WTC11 (cell line): ENCODE results near the gene OR52R1. TPM values are rescaled to one million over a fixed set of nuclear protein-coding genes. Genes with fewer than 3 reads are reported as not detected.

Source experiments
- ATAC-seq: fragments of 200-7000 bp; cut with Tn5 transposase; 2 replicates; pipeline ENCODE4 v1.10.0; 2021; ENCODE audit warnings: mild to moderate bottlenecking, moderate library complexity
- CTCF ChIA-PET: fragments of 300-600 bp; sonication (Branson Sonifier 250); formaldehyde crosslinking; loops from one replicate; lab custom pipeline; 2021; ENCODE audit warnings: antibody characterized with exemption; lab: Charles Lee
- POLR2A ChIA-PET: fragments of 350-600 bp; sonication (Branson Sonifier 250); formaldehyde crosslinking; loops from one replicate; lab custom pipeline; 2021; ENCODE audit warnings: antibody characterized with exemption; lab: Charles Lee
- DNase-seq: peaks from one replicate; pipeline ENCODE4 v3.0.0; 2021; ENCODE audit warnings: low spot score
- H3K27ac Mint-ChIP-seq: 2 replicates; pipeline ENCODE4 v1.8.0; 2021; ENCODE audit warnings: mixed read lengths
- H3K27me3 Mint-ChIP-seq: 2 replicates; pipeline ENCODE4 v1.8.0; 2021; ENCODE audit warnings: low read depth, mild to moderate bottlenecking, moderate library complexity, mixed read lengths
- H3K36me3 Mint-ChIP-seq: 2 replicates; pipeline ENCODE4 v1.8.0; 2021; ENCODE audit warnings: mixed read lengths
- H3K4me1 Mint-ChIP-seq: 2 replicates; pipeline ENCODE4 v1.8.0; 2022; ENCODE audit warnings: mixed read lengths
- H3K4me3 Mint-ChIP-seq: 2 replicates; pipeline ENCODE4 v1.8.0; 2021; ENCODE audit warnings: mild to moderate bottlenecking, moderate library complexity, mixed read lengths
- H3K9me3 Mint-ChIP-seq: 2 replicates; pipeline ENCODE4 v1.8.0; 2021; ENCODE audit warnings: mixed read lengths
- CREM ChIP-seq: sonication (generic); formaldehyde crosslinking; IDR thresholded peaks from 2 replicates; pipeline ENCODE4 v1.8.1; 2022; ENCODE audit warnings: mild to moderate bottlenecking, missing genetic modification reagents, moderate library complexity
- ELF4 ChIP-seq: sonication (generic); formaldehyde crosslinking; IDR thresholded peaks from 2 replicates; pipeline ENCODE4 v1.8.1; 2022; ENCODE audit warnings: low read depth, mild to moderate bottlenecking, moderate library complexity, missing genetic modification reagents
- EMX1 ChIP-seq: fragments of 250-450 bp; sonication (Bioruptor Pico); IDR thresholded peaks from 2 replicates; pipeline ENCODE4 v1.8.0; 2021; ENCODE audit warnings: mild to moderate bottlenecking
- ESRRA ChIP-seq: sonication (generic); formaldehyde crosslinking; IDR thresholded peaks from 2 replicates; pipeline ENCODE4 v1.8.1; 2022; ENCODE audit warnings: mild to moderate bottlenecking, missing genetic modification reagents, borderline replicate concordance
- GABPB1 ChIP-seq: sonication (generic); formaldehyde crosslinking; IDR thresholded peaks from 2 replicates; pipeline ENCODE4 v1.8.1; 2023; ENCODE audit warnings: mild to moderate bottlenecking, missing genetic modification reagents
- HMGA2 ChIP-seq: fragments of 250-450 bp; sonication (Bioruptor Pico); IDR thresholded peaks from 2 replicates; pipeline ENCODE4 v1.4.0; 2021; ENCODE audit warnings: mild to moderate bottlenecking, moderate library complexity
- IRF2 ChIP-seq: sonication (generic); formaldehyde crosslinking; IDR thresholded peaks from 2 replicates; pipeline ENCODE4 v1.8.0; 2022; ENCODE audit warnings: low read depth, missing genetic modification reagents, borderline replicate concordance
- KAT7 ChIP-seq: sonication (generic); formaldehyde crosslinking; IDR thresholded peaks from 2 replicates; pipeline ENCODE4 v1.8.1; 2023; ENCODE audit warnings: missing genetic modification reagents, mild to moderate bottlenecking, borderline replicate concordance
- MXD4 ChIP-seq: fragments of 250-450 bp; sonication (Bioruptor Pico); IDR thresholded peaks from 2 replicates; pipeline ENCODE4 v1.8.0; 2021; ENCODE audit warnings: mild to moderate bottlenecking, moderate library complexity, borderline replicate concordance
- NFYB ChIP-seq: sonication (generic); formaldehyde crosslinking; conservative IDR thresholded peaks from 2 replicates; pipeline ENCODE4 v1.8.0; 2022; ENCODE audit warnings: low read depth, missing genetic modification reagents
- NR1H2 ChIP-seq: sonication (generic); formaldehyde crosslinking; IDR thresholded peaks from 2 replicates; pipeline ENCODE4 v1.9.0; 2021; ENCODE audit warnings: mild to moderate bottlenecking, moderate library complexity, missing genetic modification reagents
- RORB ChIP-seq: fragments of 250-450 bp; sonication (Bioruptor Pico); IDR thresholded peaks from 2 replicates; pipeline ENCODE4 v1.9.0; 2021; ENCODE audit warnings: mild to moderate bottlenecking
- SMAD4 ChIP-seq: sonication (generic); formaldehyde crosslinking; IDR thresholded peaks from 2 replicates; pipeline ENCODE4 v1.8.0; 2022; ENCODE audit warnings: mild to moderate bottlenecking, missing genetic modification reagents
- TCF7 ChIP-seq: sonication (generic); formaldehyde crosslinking; IDR thresholded peaks from 2 replicates; pipeline ENCODE4 v1.8.0; 2022; ENCODE audit warnings: mild to moderate bottlenecking, low read depth, missing genetic modification reagents, moderate library complexity
- ZNF138 ChIP-seq: sonication (generic); formaldehyde crosslinking; conservative IDR thresholded peaks from 2 replicates; pipeline ENCODE4 v1.8.1; 2022; ENCODE audit warnings: mild to moderate bottlenecking, moderate library complexity, missing genetic modification reagents
- ZNF423 ChIP-seq: fragments of 250-450 bp; sonication (Bioruptor Pico); IDR thresholded peaks from 2 replicates; pipeline ENCODE4 v2.1.2; 2022; ENCODE audit warnings: mild to moderate bottlenecking, moderate library complexity
- ZNF671 ChIP-seq: fragments of 250-450 bp; sonication (Bioruptor Pico); IDR thresholded peaks from 2 replicates; pipeline ENCODE4 v1.8.0; 2021; ENCODE audit warnings: mild to moderate bottlenecking
- total RNA-seq: library from RNA; stranded (reverse); gene quantifications from 3 replicates; pipeline ENCODE4 v1.2.3, GENCODE V29; 2021
- TF ChIP-seq, protein P1 (sequence below): sonication (generic); formaldehyde crosslinking; IDR thresholded peaks from 2 replicates; pipeline ENCODE4 v1.8.1; 2023; ENCODE audit warnings: mild to moderate bottlenecking, missing genetic modification reagents, moderate library complexity
- TF ChIP-seq, protein P2 (sequence below): sonication (generic); formaldehyde crosslinking; IDR thresholded peaks from 2 replicates; pipeline ENCODE4 v1.8.1; 2023; ENCODE audit warnings: mild to moderate bottlenecking, missing genetic modification reagents, moderate library complexity
- TF ChIP-seq, protein P3 (sequence below): sonication (generic); formaldehyde crosslinking; IDR thresholded peaks from 2 replicates; pipeline ENCODE4 v1.8.1; 2023; ENCODE audit warnings: mild to moderate bottlenecking, missing genetic modification reagents, borderline replicate concordance
- TF ChIP-seq, protein P4 (sequence below): fragments of 250-450 bp; sonication (Bioruptor Pico); IDR thresholded peaks from 2 replicates; pipeline ENCODE4 v1.8.0; 2021; ENCODE audit warnings: mild to moderate bottlenecking
- TF ChIP-seq, protein P5 (sequence below): fragments of 250-450 bp; sonication (Bioruptor Pico); IDR thresholded peaks from 2 replicates; pipeline ENCODE4 v1.9.0; 2021; ENCODE audit warnings: moderate library complexity, mild to moderate bottlenecking, inconsistent platforms, borderline replicate concordance
- TF ChIP-seq, protein P6 (sequence below): fragments of 250-450 bp; sonication (Bioruptor Pico); IDR thresholded peaks from 2 replicates; pipeline ENCODE4 v1.9.0; 2021; ENCODE audit warnings: mild to moderate bottlenecking, borderline replicate concordance
- TF ChIP-seq, protein P7 (sequence below): fragments of 250-450 bp; sonication (Bioruptor Pico); IDR thresholded peaks from 2 replicates; pipeline ENCODE4 v1.9.0; 2021; ENCODE audit warnings: mild to moderate bottlenecking

Gene OR52R1
- total RNA-seq, 1 experiment from 2014 or later = not detected

DNA sequence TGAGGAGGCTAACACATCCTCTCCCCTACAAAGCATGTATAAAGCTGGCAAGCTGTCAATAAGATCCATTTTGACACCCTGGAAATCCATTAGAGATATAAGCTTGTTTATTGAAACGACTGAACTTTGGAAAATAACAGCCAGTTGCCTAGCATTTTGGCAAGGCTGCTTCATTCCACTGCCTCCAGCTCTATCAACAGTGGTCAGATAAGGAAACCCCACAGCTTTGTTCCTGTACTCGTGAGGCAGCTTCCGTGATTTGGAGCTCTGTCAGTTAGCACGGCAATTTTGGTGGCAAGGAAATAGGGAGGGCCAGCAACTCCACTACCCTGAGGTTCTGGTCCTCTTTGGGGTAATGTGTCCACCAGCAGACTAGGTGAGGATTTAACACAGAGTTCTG, 46.9 kb upstream of the OR52R1 start:
- no peaks in the 10 kb centered on the region for H3K4me1 Mint-ChIP-seq
- TF ChIP-seq, protein P1, sequence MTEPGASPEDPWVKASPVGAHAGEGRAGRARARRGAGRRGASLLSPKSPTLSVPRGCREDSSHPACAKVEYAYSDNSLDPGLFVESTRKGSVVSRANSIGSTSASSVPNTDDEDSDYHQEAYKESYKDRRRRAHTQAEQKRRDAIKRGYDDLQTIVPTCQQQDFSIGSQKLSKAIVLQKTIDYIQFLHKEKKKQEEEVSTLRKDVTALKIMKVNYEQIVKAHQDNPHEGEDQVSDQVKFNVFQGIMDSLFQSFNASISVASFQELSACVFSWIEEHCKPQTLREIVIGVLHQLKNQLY (CRISPR knock-in tag) = no peak
- no peak for TF ChIP-seq CREM
- TF ChIP-seq, protein P2, sequence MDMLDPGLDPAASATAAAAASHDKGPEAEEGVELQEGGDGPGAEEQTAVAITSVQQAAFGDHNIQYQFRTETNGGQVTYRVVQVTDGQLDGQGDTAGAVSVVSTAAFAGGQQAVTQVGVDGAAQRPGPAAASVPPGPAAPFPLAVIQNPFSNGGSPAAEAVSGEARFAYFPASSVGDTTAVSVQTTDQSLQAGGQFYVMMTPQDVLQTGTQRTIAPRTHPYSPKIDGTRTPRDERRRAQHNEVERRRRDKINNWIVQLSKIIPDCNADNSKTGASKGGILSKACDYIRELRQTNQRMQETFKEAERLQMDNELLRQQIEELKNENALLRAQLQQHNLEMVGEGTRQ (CRISPR knock-in tag) = no peak
- TF ChIP-seq, protein P3, sequence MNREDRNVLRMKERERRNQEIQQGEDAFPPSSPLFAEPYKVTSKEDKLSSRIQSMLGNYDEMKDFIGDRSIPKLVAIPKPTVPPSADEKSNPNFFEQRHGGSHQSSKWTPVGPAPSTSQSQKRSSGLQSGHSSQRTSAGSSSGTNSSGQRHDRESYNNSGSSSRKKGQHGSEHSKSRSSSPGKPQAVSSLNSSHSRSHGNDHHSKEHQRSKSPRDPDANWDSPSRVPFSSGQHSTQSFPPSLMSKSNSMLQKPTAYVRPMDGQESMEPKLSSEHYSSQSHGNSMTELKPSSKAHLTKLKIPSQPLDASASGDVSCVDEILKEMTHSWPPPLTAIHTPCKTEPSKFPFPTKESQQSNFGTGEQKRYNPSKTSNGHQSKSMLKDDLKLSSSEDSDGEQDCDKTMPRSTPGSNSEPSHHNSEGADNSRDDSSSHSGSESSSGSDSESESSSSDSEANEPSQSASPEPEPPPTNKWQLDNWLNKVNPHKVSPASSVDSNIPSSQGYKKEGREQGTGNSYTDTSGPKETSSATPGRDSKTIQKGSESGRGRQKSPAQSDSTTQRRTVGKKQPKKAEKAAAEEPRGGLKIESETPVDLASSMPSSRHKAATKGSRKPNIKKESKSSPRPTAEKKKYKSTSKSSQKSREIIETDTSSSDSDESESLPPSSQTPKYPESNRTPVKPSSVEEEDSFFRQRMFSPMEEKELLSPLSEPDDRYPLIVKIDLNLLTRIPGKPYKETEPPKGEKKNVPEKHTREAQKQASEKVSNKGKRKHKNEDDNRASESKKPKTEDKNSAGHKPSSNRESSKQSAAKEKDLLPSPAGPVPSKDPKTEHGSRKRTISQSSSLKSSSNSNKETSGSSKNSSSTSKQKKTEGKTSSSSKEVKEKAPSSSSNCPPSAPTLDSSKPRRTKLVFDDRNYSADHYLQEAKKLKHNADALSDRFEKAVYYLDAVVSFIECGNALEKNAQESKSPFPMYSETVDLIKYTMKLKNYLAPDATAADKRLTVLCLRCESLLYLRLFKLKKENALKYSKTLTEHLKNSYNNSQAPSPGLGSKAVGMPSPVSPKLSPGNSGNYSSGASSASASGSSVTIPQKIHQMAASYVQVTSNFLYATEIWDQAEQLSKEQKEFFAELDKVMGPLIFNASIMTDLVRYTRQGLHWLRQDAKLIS = no peak
- no peak for TF ChIP-seq ZNF671 (CRISPR knock-in tag)
- TF ChIP-seq NR1H2 (CRISPR knock-in tag) = no peak
- TF ChIP-seq, protein P4, sequence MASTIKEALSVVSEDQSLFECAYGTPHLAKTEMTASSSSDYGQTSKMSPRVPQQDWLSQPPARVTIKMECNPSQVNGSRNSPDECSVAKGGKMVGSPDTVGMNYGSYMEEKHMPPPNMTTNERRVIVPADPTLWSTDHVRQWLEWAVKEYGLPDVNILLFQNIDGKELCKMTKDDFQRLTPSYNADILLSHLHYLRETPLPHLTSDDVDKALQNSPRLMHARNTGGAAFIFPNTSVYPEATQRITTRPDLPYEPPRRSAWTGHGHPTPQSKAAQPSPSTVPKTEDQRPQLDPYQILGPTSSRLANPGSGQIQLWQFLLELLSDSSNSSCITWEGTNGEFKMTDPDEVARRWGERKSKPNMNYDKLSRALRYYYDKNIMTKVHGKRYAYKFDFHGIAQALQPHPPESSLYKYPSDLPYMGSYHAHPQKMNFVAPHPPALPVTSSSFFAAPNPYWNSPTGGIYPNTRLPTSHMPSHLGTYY (CRISPR knock-in tag) = no peak
- TF ChIP-seq ZNF138 (CRISPR knock-in tag) = no peak
- TF ChIP-seq ZNF423 (CRISPR knock-in tag) = no peak
- no peak for TF ChIP-seq GABPB1 (CRISPR knock-in tag)
- no peak for TF ChIP-seq TCF7 (CRISPR knock-in tag)
- no peak for TF ChIP-seq ELF4
- TF ChIP-seq MXD4 (CRISPR knock-in tag) = no peak
- no peak for TF ChIP-seq ESRRA
- TF ChIP-seq, all 79 proteins: peak for 0
- Mint-ChIP-seq H3K4me3 (no peak overlapping the region), H3K27ac (no peak overlapping the region), H3K27me3 (peaks cover 2% of the 10 kb centered on the region; the same call in 1 of the 2 replicates), H3K36me3 (no peaks in the 10 kb centered on the region), H3K9me3 (peaks cover 6% of the 10 kb centered on the region)
- POLR2A ChIA-PET = no interaction called here
- ATAC-seq (no peak), DNase-seq (no peak)
- CTCF ChIA-PET = interaction anchor here (0.9 kb wide), 1 partner anchor 214 kb away, joined by 3 read pairs; the partner anchor contains the start of gene OR51D1

DNA sequence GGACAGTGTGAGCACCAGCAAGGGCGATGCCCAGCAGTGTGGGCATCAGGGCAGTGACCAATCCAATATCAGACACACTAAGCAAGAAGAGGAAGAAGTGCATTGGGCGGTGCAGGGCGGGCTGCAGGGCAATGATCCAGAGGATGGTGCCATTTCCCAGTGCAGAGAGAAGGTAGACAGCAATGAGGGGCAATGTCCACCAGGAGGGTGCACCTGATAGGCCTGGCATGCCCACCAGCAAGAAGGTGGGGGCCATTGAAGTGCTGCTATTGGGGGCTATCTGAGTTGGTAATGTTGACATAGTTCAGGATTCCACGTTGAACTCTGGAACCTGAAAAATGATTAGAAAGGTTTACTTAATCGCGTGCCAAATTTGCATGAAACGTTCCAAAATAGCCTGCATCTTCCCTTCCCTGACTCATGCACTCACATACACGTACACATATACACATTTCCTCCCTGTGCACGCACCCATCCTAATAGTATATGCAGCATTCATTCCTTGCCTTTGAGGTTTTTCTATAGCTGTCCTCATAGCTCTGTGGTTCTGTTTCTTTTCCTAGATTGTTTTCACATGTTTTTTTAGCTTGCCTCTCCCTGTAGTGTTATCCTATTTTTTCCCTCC, 44.8 kb upstream of the OR52R1 start, which contains the start of gene OR51S1:
OR51S1 (minus strand) TSS at position 301 of the 625 bp plus-strand sequence; CDS start at position 301, 0 bp downstream.
- H3K27ac Mint-ChIP-seq = no peak within 1 kb of the TSS
- peaks cover 3% of the 10 kb centered on the region for H3K9me3 Mint-ChIP-seq
- DNase-seq (no peak), ATAC-seq (peak; percentile 51; the same call in 1 of the 2 replicates)
- ChIA-PET CTCF (no interaction called here), POLR2A (no interaction called here)
- no peak within 1 kb of the TSS for H3K4me3 Mint-ChIP-seq
- H3K36me3 Mint-ChIP-seq = no peaks in the 10 kb centered on the region
- no peaks in the 10 kb centered on the region for H3K4me1 Mint-ChIP-seq
- H3K27me3 Mint-ChIP-seq = no peaks in the 10 kb centered on the region; the same call in 1 of the 2 replicates
- TF ChIP-seq CREM (no peak), EMX1 (CRISPR knock-in tag) (no peak), IRF2 (CRISPR knock-in tag) (no peak), ZNF423 (CRISPR knock-in tag) (no peak), ELF4 (no peak), HMGA2 (CRISPR knock-in tag) (no peak), NFYB (CRISPR knock-in tag) (no peak), ZNF671 (CRISPR knock-in tag) (no peak), RORB (no peak), KAT7 (no peak), SMAD4 (CRISPR knock-in tag) (no peak)
- TF ChIP-seq, protein P5, sequence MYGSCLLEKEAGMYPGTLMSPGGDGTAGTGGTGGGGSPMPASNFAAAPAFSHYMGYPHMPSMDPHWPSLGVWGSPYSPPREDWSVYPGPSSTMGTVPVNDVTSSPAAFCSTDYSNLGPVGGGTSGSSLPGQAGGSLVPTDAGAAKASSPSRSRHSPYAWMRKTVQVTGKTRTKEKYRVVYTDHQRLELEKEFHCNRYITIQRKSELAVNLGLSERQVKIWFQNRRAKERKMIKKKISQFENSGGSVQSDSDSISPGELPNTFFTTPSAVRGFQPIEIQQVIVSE (CRISPR knock-in tag) = no peak
- TF ChIP-seq, protein P6, sequence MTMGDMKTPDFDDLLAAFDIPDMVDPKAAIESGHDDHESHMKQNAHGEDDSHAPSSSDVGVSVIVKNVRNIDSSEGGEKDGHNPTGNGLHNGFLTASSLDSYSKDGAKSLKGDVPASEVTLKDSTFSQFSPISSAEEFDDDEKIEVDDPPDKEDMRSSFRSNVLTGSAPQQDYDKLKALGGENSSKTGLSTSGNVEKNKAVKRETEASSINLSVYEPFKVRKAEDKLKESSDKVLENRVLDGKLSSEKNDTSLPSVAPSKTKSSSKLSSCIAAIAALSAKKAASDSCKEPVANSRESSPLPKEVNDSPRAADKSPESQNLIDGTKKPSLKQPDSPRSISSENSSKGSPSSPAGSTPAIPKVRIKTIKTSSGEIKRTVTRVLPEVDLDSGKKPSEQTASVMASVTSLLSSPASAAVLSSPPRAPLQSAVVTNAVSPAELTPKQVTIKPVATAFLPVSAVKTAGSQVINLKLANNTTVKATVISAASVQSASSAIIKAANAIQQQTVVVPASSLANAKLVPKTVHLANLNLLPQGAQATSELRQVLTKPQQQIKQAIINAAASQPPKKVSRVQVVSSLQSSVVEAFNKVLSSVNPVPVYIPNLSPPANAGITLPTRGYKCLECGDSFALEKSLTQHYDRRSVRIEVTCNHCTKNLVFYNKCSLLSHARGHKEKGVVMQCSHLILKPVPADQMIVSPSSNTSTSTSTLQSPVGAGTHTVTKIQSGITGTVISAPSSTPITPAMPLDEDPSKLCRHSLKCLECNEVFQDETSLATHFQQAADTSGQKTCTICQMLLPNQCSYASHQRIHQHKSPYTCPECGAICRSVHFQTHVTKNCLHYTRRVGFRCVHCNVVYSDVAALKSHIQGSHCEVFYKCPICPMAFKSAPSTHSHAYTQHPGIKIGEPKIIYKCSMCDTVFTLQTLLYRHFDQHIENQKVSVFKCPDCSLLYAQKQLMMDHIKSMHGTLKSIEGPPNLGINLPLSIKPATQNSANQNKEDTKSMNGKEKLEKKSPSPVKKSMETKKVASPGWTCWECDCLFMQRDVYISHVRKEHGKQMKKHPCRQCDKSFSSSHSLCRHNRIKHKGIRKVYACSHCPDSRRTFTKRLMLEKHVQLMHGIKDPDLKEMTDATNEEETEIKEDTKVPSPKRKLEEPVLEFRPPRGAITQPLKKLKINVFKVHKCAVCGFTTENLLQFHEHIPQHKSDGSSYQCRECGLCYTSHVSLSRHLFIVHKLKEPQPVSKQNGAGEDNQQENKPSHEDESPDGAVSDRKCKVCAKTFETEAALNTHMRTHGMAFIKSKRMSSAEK (CRISPR knock-in tag) = no peak
- TF ChIP-seq, protein P7, sequence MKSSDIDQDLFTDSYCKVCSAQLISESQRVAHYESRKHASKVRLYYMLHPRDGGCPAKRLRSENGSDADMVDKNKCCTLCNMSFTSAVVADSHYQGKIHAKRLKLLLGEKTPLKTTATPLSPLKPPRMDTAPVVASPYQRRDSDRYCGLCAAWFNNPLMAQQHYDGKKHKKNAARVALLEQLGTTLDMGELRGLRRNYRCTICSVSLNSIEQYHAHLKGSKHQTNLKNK = no peak
